GM21723 (cell line): ENCODE results near the gene DNAJB12.
A peak's percentile ranks its signal among the peaks of the same experiment; 100 is the strongest.
"Not testable (repeated sequence)": the region's sequence is repeated elsewhere in the genome, so short reads cannot be mapped to it uniquely, and the experiment has no call there.

Source experiments
- ATAC-seq: cut with Tn5 transposase; IDR thresholded peaks from one replicate; pipeline ENCODE4 v1.9.1; 2021; ENCODE audit warnings: mild to moderate bottlenecking, moderate library complexity; ENCODE audit not compliant: unreplicated experiment

The DNAJB12 gene

DNA sequence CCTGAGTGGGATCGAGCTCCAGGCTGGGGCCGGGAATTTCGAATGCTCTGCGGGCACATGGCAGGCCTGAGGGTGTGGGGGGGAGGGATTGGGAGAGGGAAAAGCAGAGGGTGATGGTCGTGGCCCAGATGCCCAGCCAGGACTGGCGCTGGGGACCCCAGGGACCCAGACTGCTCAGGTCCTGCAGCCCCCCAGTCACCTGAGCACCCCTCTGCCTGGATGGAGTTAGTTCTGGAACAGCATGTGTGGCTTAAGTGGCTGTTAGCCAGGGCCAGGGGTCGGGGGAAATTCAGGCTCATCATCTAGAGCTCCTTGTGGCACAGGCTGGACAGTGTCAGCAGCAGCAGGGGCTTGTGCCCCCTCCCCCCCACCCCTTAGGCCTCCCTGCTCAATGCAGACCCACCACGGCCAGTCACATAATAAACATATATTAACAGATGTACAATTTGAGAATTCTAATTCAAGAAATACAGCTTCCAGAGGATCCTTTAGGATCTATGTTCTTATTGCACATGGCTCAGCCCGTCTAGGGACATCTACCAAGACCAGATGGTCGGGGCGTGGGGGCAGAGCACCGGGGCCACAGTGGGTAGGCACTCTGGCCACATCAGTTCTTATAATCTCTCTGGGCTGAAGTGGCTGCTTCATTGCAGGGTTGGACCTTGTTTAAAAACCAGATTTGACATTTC is 22.2 kb downstream of the DNAJB12 start:
- ATAC-seq, result no peak

DNA sequence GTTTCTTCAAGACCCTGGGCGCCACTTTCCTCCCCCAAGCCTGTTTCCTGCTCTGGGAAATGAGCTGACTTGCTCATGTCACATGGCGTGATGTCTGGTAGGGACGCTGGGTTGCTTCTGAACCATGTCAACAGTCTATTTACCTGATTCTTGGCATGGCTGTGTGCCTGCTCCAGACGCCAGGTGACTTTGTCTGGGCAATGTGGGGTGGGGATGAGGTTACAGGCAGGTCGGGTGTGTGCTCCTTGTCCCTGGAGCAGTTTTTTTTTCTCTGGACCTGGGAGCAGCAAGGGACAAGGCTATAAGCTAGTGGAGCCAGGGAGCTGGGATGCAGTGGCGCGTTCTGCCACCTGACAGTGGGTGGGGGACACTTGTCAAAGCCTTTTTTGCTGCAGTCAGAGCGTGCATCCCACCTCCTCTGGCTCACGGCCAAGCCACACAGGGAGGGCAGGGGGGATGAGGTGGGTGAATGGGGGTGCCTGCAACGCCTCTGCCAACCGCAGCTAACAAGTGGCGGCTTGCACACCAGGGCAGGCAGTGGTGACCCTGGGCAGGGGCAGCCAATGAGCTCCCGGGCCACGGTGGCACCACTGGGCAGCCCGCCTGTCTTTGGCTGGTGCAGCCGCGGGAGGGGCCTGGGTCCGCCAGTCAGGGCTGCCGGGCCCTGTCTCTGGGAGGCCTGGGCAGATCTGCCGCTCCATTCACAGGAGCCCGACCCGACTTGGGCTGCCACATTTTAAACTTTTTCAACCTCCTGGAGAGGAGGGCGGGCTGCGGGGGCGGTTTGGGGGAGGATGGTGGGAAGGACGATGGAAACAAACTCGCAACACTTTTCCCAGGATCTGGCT is 22.9 kb downstream of the DNAJB12 start:
- ATAC-seq, result peak; percentile 47

DNA sequence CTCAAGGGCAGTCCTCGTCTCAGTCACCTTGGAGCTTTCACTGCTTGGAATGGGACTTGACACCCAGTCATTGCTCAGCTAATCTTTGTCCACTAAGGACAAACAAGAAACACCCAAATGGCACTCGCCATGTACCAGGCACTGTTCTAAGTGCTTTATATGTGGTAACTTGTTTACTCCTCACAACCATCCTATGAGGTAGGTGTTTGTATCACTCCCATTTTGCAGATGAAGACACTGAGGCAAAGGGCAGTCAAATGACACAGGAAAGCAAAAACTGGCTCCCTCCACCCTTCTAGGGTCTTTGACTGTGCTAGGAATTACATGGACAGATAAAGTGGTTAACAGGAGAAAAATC is 24.7 kb downstream of the DNAJB12 start:
- ATAC-seq, result no peak

DNA sequence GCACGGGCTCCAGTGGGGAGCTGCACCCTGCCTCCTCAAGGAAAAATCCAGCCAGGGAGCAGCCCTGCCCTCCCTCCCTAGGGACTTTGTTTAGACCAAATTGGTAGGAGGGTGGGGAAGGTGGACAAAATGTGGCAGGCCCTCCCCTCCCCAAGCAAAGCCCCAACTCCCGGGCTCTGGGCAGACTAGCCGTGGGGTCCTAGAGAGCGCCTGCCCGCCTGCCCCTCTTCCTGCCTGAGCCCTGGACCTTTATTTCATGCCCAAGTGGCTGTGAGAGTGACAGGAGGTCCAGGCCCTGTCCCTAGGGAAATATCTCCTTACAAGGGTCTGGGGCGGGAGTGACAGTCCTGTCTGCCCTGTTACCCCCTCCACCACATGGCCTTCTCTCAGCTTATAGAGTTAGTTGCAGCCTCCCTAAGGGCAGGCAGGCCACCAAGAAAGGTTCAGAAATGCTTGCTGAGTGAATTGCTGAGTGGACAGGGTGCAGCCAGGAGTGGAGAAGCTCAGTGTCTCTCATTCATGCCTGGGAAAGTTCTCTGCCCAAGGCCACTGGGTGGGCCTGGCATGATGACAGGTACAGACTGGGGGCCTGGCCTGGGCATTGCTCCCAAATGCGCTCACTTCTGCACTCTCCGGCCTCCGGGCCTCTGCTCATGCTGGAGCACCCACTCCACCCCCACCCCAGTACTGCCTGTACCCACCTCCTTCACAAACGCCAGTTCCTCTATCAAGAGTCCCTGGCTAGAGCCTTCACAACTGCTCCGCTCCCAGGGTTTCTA is 25.2 kb downstream of the DNAJB12 start:
- ATAC-seq, result no peak

DNA sequence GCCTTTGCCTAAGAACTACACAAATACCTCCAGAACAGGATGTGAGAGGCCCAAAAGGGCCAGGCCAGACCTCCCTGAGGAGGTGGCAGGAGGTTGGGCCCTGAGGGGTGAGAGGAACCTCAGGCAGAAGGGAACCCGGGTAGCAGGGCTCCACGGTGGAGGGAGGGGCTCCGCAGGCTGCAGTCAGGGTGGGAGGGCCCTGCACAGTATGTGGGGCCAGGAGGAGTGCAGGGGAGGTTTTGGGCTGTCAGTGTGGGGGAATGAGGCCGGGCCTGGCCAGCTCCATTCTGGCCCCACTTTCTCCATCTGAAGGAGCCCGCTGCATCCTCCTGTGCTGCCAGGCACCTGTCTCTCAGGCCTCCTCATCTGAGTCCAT is 25.9 kb downstream of the DNAJB12 start:
- no peak for ATAC-seq

DNA sequence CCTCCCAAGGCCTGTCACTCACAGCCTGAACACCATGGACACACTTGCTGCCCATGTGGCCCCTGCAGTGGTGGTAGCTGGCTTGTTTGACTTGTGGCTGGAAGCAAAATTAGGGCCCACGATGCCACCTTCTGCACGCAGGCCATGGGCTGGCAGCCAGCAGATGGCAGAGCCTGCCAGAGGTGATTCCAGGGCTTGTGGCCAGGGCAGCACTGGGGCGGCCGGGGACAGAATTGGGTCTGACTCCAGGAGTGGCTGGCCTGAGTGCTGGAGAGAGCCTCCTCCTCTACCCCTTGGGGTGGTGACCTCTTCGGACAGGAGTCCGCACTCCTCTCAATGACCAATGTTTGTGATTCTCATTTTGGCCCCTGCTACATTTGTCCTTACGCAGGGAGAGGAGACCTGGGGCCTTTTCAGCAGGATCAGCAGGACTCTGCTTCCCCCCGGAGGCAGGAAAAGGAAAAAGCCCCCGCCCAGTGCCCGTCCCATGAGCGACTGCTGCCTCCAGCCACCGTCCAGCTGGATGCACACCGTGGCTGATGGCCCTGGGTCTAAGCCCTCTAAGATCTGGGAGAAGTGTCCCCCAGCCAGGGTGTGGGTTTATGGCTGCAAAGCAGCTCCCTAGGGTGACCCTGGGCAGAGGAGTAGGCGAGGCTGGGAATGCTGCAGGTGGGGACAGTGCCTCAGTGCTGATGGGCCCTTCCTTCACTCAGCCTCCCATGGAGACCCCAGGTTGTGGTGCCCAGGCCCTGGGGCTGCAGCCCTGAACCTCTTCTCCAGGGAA is 26.5 kb downstream of the DNAJB12 start:
- no peak for ATAC-seq

DNA sequence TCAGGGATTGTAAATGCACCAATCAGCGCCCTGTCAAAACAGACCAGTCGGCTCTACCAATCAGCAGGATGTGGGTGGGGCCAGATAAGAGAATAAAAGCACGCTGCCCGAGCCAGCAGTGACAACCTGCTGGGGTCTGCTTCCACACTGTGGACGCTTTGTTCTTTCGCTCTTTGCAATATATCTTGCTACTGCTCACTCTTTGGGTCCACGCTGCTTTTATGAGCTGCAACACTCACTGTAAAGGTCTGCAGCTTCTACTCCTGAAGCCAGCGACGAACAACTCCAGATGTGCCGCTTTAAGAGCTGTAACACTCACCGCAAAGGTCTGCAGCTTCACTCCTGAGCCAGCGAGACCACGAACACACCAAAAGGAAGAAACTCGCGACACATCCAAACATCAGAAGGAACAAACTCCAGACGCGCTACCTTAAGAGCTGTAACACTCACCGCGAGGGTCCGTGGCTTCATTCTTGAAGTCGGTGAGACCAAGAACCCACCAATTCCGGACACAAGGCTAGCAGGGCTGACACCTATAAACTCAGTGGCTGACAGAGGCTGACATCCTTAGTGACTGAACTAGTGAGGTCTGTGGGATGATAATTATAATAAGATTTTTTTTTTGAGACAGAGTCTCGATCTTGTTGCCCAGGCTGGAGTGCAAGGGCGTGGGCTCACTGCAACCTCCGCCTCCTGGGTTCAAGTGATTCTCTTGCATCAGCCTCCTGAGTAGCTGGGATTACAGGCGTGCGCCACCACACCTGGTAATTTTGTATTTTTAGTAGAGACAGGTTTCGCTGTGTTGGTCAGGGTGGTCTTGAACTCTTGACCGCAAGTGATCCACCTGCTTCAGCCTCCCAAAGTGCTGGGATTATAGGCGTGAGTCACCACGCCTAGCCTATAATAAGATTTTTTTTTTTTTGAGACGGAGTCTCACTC is 27.8 kb downstream of the DNAJB12 start:
- not testable (repeated sequence) for ATAC-seq

DNA sequence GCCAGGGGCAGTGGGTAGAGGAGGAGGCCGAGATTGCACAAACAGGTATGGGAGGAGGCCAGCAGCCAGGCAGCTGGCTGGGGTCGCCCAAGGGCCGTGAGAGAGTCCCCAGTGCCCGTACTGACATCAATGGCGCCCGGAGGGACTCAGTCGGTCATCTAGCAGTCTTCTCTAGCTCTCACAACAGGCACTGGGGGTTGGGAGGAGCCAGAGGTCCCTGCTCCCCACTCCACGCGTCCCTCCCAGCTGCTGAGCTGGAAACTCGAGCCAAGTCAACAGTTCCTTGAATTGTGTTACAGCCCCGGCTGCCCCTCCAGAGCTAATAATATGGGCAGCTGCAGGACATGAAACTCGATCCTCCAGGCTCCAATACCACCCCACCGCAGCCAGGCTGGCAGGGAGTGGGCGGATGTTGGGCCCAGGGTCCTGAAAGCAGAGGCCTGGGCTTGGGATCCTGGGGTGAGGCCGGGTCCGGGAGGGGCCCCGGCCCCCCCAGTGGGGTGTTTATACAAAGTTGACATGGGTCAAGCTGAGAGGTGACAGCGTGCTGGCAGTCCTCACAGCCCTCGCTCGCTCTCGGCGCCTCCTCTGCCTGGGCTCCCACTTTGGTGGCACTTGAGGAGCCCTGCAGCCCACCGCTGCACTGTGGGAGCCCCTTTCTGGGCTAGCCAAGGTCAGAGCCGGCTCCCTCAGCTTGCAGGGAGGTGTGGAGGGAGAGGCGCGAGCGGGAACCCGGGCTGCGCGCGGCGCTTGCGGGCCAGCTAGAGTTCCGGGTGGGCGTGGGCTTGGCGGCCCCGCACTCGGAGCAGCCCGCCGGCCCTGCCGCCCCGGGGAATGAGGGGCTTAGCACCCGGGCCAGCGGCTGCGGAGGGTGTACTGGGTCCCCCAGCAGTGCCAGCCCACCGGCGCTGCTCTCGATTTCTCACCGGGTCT is 29.2 kb downstream of the DNAJB12 start:
- ATAC-seq, result not testable (repeated sequence)

DNA sequence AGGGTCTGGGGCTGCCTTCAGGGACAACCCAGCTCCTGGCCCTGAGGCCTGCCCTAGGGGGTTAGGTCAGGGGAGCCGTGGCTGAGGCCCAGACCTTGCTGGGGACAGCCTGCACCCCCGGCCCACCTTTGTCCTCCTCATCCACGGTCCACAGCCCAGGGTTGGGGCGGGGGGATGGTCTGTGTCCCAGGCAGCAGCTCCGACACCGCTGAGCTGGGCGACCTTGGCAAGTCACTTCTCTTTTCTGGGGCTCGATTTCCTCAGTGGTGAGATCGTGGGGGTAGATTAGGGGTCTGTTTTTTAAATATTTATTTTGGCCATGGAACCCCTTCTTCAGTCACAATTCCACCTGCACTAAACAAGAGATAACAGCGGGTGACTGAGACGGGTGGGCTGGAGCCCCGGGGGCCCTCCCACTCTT is 30.9 kb downstream of the DNAJB12 start:
- ATAC-seq, result no peak

DNA sequence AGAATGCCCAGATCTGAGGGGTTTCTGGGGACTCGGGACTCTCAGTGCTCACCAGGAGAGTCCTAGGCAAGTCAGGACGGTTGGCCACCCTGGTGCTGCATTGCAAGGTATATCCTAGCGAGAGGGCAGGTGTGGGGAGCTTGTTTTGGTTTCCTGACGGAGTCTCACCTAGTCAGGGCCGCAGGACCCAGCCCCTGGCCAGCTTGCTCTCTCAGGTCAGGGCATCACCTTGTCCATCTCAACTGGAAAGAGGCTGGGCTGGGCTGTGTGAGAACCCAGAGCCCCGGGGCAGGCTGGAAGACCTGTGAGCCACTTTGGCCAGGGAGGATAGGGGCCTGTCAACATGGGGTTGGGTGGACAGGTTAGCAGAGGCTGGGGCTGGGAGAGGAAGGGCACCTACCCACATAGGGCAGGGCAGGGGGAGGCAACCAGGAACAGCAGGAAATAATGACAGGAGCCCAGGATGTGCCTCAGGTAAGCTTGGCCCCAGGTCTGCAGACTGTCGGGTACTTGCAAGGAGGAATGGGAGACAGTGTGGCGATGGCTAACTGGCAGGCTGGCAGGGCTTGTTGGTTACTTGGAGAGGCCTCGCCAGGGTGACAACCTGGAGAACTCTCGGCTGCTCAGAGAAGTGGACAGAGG is 31.5 kb downstream of the DNAJB12 start:
- ATAC-seq, result no peak

DNA sequence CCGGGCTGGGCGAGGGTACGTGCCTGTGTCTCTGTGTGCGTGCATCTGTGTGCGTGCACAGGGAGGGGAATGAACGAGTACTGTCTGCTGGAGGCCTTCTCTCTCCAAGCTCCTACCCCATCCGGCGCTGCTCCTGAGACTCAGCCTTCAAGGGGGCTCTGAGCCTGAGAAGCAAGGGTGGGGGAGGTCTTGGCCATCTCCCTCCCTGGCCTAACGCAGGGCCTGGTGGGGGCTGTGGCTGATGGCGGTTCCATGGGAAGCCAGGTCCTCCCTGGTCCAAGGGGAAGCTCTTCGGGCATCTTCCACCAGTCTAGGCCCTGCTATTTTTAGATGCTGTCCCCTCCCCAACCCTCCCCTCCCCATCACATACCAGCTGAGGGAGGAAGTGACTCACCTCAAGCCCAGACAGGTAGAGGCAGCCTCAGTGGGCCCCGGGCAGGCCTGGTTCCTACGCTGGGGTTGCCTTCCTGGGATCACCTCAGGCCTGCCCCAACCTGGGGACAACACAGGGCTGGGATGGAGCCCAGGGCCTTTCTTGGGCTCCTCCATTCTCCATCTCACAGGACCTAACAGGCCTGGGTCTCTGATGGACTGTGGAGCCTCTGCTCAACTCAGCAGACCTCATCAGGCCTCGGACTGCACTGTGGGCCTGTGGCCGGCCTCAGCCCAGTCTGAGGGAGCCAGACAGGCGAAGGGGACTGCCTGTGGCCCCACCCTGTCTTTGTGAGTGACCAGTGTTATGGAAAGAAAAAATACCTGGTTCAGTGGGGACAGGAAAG is 32.2 kb downstream of the DNAJB12 start:
- no peak for ATAC-seq

DNA sequence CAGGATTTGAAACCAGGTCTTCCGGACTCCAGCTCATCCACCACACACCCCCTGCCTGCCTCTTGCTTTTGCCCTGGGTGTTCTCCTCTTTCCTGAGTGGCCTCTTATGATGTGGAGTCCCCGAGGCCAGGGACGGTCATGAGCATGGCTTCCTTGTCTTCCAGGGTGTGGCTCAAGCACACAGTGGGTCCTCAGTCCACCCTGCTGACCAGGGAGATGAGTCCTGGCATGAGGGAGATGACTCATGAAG is 32.8 kb downstream of the DNAJB12 start:
- ATAC-seq, result no peak

DNA sequence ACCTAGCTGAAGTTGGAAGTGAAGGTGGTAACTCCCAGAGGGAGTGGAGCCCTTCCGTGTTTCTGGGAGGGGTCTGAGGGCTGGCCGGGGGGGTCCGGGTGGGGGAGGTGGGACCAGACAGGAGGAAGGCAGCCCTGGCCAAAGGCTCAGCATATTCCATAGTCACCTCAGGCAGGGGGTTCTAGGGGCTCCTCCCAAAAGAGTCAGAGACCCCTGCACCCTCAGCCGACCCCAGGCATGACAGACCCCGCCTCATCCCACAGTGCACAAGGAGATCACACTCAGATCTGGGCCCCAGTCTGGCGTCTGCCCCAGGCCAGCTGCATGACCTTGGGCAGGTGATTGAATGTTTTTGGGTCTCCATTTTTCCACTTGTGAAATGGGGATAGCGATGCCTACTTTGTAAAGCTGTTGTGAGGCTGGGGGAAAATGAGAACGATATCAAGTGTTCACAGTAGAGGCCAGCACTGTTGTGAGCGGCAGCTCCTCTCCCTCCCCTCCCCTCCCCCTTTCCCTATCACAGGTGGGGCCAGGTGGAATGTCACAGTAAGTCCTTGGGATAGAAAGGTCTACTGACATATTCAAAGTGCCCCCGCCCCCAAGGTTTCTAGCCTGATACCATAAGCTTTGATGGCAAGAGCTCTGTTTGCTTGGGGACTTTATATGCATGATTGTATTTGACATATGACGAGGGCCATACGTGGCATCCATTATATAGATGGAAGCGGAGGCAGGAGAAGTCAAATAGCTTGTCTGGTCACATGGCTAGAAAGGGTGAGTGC is 33.3 kb downstream of the DNAJB12 start:
- no peak for ATAC-seq

DNA sequence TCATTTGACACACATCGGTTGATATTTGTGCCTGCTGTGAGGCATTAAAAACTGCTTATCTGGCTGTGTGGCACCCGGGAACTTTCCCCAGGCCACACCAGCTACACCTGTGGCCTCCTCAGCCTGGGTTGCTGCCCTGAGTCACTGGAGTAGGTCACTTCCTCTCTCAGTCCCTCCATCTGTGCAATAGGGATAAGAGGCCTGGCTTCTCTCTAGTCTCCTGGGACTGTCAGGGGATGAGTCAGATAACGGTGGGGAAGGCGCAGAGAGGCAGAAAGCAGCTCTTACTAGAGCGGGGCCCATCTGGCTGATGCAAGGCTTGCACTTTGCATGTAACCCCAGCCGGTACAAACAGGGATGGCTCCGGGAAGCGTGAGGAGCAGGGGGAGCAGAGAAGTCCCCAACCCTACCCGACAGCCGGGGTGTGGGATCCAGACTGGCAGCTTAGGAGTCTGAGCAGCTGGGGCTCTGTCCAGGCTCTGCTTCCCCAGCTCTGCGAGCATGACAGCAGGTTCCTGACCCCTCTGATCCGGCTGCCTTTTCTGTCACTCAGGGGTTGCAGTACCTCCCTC is 34.0 kb downstream of the DNAJB12 start:
- peak; percentile 74 for ATAC-seq

DNA sequence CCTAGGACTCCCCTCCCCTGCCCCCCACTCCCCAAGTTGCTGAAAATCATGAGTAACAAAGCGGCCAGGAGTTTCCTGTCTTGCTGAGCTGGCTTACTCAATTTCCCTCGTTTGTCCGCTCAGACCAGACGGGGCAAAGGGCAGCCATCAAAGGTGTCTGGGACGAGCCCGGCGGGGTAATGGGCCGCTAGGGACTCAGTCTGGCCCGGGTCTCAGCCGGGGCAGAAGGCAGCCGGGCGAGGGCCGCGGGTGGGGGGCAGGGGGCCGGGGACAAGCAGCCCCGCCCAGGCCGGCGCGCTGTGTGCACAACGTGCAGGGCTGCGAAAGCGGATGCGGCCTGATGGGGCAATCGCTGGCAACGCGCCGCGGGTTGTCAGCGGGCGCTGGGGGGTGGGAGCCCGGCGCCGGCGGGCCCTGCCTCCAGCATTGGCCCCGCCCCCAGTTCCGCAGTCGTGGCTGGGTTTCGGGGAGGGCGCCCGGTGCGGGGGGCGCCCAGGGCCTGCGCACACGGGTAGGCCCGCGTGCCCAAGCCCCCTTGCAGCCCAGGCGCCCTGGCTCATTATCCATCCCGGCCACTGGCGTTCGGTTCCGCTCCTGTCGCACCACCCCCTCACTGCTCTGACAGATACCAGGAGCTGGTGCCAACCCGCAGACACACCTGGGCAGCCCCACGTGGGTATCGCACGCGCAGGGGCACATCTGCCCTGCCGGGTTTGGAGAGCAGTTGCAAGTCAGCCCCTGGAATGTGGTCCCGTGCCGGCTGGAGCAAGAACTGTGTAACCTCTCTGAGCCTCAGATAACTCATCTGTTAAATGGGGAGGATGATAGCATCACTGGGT is 35.1 kb downstream of the DNAJB12 start:
- ATAC-seq, result peak; percentile 58
